Measurements from ENCODE around the gene PRDX5.

- TF ChIP-seq CTCF (tag by site-specific recombination; IDR thresholded peaks at IDR 0.05) (no peak), ATF2 (tag by site-specific recombination; IDR thresholded peaks at IDR 0.05; ENCODE audit: low read depth) (no peak), ZNF10 (tag by site-specific recombination; IDR thresholded peaks at IDR 0.05) (no peak), SETDB1 (IDR thresholded peaks at IDR 0.05; ENCODE audit: insufficient read length, low read length) (no peak), ZNF140 (tag by site-specific recombination; IDR thresholded peaks at IDR 0.05) (no peak), ZBTB26 (tag by site-specific recombination; optimal IDR thresholded peaks at IDR 0.05) (no peak), KLF10 (tag by site-specific recombination; IDR thresholded peaks at IDR 0.05) (no peak), ZNF157 (tag by site-specific recombination; IDR thresholded peaks at IDR 0.05) (no peak), ZNF362 (tag by site-specific recombination; IDR thresholded peaks at IDR 0.05) (no peak)
Measured at GRCh38 chr11:64292460-64293254, 25.3 kb upstream of the PRDX5 start.

All from HEK293 (cell line).